Stimulated activated CD8-positive, alpha-beta memory T cell treated with anti-CD3 and anti-CD28 coated beads, Interleukin-15, amount 100 ng/mL, for 1 hour (primary cell): ENCODE results near the gene SLC9A8.
"Not testable (repeated sequence)": the region's sequence is repeated elsewhere in the genome, so short reads cannot be mapped to it uniquely, and the experiment has no call there.

Experiments used
- DNase-seq: peaks from one replicate; pipeline ENCODE4 v3.0.0-alpha.2; 2020; ENCODE audit warnings: low read depth

SLC9A8 gene, protein sequence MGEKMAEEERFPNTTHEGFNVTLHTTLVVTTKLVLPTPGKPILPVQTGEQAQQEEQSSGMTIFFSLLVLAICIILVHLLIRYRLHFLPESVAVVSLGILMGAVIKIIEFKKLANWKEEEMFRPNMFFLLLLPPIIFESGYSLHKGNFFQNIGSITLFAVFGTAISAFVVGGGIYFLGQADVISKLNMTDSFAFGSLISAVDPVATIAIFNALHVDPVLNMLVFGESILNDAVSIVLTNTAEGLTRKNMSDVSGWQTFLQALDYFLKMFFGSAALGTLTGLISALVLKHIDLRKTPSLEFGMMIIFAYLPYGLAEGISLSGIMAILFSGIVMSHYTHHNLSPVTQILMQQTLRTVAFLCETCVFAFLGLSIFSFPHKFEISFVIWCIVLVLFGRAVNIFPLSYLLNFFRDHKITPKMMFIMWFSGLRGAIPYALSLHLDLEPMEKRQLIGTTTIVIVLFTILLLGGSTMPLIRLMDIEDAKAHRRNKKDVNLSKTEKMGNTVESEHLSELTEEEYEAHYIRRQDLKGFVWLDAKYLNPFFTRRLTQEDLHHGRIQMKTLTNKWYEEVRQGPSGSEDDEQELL

DNA sequence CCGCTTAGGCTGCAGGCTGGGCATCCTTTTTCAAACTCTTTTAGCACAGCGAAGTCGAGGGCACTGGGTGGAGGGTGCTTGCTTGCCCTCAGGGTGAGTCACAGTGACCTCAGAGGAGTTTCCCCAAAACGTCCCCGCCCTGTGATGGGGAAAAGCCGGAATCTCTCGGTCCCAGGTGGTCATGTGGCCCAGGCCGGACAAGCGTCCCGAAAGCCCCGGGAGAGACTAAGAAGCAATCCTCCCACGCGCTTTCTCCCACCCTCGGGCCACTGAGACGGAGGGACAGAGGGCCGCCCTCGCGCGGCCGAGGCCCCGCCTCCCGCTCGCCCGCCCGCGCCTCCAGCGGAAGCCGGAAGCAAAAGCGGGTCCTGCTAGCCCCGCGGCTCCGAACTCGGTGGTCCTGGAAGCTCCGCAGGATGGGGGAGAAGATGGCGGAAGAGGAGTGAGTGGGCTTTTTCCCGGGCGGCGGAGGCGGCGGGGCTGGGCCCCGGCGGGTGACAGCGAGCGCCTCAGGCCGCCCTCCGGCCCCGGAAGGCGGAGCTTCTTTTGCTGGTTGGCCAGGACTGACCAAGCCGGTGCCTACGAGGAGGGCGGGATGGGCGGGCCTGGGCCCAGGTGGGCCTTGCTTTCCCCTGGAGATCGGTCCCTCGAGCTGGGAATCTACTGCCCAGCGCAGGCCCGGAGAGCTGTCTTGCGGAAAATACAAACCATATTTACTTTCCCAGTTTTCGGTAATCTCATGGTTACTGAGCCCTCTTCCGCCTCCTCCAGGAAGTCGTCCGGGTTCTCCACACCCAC, at the start of gene SLC9A8:
SLC9A8 (plus strand) TSS at position 322 of the 798 bp plus-strand sequence; CDS start at position 417, 95 bp downstream.
- peak; percentile 63 for DNase-seq

DNA sequence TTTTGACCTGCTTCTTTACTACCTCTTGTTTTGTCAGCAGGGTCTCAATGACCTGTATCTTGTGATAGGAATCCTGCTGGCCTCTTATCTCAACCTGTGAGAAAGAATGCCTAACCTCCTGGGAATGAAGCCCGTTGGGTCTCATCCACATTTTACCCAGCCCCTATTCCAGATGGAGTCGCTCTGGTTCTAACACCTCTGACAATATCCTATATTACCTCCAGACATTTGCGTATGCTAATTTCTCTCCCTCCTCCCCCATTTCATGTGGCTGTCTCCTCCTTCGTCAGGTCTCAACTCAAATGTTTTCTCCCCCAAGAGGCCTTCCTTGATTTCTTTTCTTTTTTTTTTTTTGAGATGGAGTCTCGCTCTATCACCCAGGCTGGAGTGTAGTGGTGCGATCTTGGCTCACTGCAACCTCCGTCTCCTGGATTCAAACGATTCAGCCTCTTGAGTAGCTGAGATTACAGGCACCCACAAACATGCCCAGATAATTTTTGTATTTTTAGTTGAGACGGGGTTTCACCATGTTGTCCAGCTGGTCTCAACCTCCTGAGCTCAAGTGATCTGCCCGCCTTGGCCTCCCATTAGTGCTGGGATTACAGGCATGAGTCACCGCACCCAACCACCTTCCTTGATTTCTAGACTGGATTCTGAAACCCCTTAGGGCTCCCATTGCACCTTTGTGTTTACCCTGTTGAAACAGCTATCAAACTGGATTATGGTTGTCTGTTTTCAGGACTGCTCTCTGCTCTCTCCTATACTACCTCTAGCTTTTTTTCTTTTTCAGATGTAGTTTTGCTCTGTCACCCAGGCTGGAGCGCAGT, 49.5 kb upstream of the SLC9A8 start:
- DNase-seq: no peak

DNA sequence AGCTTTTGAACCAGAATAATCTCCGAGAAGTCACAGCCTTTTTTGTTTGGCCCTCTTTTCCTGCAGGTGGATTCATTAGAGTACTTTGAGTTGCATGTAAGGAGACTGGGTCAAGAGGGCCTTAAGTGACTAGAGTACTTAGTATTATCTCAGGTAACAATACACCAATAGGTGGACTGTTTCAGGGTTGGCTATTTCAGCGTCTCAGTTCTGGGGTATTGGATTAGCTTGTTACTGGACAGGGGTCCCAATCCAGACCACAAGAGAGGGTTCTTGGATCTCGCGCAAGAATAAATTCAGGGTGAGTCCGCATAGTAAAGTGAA, 47.3 kb upstream of the SLC9A8 start:
- DNase-seq: no peak

DNA sequence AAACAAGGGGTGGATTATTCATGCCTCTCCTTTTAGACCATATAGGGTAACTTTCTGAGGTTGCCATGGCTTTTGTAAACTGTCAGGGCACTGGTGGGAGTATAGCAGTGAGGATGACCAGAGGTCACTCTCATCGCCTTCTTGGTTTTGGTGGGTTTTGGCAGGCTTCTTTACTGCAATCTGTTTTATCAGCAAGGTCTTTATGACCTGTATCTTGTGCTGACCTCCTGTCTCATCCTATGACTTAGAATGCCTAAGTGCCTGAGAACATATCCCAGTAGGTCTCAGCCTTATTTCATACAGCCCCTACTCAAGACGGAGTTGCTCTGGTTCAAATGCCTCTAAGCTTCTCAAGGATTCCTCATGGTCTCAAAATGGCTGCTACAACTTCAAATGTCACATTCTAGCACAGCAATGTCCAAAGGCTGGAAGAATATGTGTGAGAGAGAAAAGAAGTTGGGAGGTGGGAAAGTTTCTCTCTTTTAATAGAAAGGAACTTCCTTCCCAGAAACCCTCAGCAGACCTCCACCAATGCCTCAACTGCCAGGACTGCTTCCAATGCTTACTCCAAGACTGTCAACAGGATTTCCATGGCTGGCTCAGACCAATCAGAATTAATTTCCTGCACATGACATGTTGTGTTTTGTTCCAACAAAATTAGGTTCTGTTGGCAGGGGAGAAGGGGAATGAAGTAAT, 46.6 kb upstream of the SLC9A8 start:
- DNase-seq: no peak

DNA sequence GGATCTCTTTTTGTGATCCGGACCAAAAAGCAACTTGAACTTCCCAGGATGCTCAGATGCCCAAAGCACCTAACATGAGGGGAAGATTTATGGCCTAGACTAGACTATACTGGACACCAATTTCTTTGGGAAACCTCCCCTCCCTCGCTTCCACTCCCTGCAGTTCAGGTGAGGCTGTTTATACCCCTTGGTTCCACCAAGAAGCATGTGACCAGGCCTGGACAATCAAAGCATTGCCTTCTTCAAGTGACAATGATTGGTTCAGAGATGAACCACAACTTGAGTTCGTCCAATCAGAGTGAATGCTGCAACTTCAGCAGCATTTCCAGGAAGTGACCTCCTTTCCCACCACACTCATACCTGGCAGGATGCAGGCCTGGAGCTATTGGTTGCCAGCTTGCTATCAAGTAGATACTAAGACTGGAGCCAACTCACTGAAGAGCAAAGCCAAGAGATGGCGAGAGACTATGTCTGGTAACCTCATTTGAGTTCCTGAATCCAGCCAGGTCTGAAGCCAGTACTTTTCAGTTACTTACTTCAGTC, 45.6 kb upstream of the SLC9A8 start:
- no peak for DNase-seq

DNA sequence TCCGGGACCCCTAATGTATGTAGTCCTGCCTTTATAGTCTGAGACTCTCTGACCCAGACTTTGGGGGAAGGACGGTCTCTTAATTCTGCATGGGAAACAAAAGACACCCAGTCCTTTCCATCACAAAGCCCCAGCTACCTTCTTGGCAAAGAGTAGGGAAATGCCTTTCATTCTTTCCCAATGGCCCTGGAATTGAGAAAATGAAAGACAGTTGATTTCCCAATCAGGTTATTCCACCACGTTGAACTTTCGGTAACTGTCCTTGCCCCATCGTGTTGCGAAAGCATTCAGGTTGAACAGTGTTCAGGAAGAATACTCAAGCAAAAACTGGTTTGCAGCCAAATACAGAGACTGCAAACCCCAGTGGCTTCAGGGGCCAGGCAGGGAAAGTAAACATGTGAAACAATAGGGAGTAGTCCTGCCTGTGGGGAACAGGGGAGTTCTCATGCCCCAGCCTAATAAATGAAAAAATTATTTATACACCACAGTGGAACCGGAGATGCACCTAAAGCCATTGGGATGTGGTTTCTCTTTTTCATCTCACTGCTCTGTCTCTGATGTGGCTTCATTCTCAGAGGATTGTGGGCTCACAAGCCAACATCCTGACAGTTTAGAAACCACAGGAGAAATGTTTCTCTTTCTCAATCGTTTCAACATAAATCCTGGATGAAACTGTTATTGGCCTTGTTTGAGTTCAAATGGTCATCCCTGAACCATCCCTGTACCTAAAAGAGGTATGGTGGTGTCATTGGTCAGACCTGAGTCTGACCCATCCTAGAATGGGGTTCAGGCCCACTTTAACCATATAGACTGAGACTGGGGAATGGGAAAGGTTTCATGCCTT, 44.2 kb upstream of the SLC9A8 start:
- no peak for DNase-seq

DNA sequence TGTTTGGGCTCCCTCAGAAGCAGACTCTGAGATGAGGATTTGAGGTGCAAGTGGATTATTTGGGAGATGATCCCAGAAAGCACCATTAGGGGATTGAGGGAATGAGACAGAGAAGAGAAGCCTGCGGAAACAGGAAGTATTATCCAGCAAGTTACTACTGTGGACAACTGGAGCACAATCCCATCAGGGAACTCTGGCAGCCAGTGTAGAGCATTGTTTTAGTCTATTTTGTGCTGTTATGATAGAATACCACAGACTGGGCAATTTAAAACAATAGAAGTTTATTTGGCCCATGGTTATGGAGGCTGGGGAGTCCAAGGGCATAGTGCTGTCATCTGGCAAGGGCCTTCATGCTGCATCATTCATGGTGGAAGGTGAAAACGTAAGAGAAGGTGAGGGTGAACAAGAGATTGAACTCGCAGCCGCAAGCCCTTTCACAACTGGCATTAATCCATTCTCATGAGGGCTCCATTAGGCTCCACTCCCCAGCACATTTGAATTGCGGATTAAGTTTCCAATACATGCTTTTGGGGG, 43.5 kb upstream of the SLC9A8 start:
- no peak for DNase-seq

DNA sequence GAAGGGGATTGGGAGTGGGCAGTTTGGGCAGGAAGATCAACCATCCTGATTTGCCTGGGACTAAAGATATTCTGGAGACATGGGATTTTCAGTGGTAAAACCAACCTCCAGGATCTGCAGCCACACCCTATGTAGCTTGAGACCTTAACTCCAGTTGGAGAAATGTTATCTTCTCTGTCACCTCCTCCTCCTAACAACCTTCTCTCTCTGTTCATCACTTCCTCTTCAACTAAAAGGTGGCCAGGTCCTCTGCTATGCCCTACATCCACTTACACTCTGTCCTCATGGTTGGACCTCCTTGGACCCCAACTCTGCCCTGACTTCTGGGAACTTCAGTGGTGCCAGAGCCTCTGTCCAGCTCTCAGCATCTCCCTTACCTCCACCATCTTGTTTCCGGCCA, 42.0 kb upstream of the SLC9A8 start:
- no peak for DNase-seq

DNA sequence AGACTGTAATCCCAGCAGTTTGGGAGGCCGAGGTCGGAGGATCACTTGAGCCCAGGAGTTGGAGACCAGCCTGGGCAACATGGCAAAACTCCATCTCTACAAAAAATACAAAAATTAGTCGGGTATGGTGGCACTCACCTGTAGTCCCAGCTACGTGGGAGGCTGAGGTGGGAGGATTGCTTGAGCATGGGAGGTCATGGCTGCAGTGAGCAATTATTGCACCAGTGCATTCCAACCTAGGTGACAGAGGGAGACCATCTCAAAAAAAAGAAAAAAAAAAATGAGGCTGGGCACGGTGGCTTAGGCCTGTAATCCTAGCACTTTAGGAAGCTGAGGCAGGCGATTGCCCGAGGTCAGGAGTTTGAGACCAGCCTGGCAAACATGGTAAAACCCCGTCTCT, 38.4 kb upstream of the SLC9A8 start:
- not testable (repeated sequence) for DNase-seq

DNA sequence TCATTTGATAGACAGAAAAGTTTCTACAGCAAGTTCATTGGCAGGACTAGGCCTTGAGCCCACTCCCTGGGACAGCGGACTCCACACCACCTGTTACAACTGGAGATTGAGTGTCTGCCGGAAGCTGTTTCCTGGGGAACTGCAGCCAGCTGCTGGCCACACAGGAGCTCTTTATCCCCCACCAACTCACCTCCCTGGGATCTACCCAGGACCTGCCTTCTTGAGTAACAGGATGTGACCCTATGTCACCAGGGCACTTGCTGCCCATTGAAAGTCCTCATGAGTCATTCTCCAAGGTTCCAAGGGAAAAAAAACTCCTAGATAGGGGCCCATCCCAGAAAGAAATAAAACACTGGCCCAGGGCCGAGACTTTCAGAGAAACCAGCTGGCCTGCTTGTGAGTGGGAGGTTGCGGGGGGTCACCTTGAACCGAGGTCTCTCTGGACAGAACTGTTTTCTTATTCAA, 37.4 kb upstream of the SLC9A8 start:
- DNase-seq: no peak

DNA sequence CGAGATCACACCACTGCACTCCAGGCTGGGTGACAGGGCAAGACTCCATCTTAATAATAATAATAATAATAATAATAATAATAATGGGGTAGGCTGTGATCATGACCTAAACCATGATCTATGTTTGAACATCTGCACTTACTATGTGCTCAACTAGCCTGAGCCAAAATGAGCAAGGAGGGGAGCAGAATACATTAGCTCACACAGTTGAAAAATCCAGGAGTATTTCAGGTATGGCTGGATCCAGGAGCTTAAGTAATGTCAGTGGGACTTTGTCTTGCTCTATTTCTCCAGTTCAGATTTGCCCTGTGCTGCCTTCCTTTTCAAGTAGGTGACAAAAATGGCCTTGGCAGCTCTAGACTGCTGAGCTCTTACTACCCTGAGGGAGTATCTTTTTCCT, 32.7 kb upstream of the SLC9A8 start:
- no peak for DNase-seq

DNA sequence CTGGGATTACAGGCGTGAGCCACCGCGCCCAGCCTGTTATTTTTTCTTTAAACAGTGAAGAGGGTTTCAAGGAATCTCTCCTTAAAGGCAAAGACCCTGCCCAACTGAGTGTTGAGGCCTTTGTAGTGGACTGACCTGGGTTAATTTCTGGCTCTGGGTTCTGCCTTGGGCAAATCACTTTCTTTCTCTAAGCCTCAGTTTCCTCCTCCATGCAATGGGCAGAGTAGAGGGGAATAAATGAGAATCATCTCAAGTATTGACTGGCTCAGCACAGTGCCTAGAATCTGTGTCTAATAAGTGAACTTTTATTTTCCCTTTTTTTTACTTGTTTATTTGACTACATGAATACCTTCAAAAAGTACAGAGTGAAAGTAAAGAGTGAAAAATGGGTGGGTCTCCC, 31.0 kb upstream of the SLC9A8 start:
- no peak for DNase-seq

DNA sequence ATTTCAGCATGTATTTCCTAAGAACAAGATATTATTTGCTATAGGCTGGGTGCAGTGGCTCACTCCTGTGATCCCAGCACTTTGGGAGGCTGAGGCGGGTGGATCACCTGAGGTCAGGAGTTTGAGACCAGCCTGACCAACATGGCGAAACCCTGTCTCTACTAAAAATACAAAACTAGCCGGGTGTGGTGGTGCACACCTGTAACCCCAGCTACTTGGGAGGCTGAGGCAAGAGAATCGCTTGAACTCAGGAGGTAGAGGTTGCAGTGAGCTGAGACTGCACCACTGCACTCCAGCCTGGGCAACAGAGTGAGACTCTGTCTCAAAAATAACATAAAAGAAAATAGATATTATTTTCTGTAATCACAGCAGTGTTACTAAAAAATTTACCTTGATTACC, 30.2 kb upstream of the SLC9A8 start:
- DNase-seq: not testable (repeated sequence)

DNA sequence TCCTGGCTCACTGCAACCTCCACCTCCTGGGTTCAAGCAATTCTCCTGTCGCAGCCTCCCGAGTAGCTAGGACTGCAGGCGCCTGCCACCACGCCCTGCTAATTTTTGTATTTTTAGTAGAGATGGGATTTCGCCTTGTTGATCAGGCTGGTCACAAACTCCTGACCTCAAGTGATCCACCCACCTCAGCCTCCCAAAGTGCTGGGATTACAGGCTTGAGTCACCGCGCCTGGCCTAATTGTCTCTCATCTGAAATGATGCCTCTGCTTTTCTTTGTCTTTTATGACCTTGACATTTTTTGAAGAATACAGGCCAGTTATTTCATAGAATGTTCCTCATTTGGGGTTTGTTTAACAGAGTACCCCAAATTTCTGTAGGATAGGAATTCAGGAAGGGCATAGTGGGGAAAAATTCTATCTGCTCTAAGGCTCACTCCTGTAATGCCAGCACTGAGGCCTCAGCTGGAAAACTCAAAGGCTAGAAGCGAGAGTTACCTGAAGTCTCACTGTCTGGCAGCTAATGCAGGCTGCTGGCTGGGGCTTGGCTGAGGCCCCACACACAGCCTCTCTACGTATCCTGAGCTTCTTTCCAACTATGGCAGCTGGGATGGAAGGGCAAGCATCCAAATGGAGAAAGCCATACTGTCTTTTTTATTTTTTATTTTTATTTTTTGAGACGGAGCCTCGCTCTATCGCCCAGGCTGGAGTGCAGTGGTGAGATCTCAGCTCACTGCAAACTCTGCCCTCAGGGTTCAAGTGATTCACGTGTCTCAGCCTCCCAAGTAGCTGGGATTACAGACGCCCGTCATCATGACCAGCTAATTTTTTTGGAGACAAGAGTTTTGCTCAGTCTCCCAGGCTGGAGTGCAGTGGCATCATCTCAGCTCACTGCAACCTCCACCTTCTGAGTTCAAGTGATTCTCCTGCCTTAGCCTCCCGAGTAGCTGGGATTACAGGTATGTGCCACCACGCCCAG, 29.3 kb upstream of the SLC9A8 start:
- not testable (repeated sequence) for DNase-seq

DNA sequence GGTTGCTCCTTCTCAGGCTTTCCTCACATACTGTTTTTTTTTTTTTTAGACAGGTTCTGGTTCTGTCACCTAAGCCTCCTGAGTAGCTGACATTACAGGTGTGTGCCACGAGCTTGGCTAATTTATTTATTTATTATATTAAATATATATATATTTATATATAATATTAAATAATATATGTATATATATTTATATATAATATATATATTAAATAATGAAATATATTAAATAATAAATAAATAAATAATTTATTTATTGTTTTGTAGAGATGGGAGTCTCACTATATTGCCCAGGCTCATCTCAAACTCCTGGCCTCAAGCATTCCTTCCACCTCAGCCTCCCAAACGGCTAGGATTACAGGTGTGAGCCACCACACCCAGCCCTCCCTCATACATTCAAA, 28.3 kb upstream of the SLC9A8 start:
- DNase-seq: no peak

DNA sequence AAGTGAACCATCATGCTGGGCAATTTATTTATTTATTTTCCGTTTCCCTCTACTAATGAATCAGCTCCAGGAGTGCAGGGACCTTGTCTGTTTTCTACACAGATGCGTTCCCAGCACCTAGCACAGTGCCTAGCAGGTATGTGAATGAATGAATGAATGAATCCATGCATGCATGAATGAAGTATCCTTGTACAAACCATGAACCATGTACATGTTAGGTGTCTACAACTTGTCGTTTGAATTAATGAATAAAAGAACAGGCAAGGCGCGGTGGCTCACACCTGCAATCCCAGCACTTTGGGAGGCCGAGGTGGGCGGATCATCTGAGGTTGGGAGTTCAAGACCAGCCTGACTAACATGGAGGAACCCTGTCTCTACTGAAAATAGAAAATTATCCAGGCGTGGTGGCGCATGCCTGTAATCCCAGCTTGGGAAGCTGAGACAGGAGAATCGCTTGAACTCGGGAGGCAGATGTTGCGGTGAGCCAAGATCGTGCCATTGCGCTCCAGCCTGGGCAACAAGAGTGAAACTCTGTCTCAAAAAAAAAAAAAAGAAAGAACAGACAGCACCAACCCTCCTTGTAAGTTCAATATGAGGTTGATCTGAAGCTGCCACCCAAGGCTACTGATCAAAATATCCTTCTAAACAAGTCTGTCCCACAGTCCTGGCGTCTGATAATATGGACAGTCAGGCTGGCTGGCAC, 27.3 kb upstream of the SLC9A8 start:
- no peak for DNase-seq

DNA sequence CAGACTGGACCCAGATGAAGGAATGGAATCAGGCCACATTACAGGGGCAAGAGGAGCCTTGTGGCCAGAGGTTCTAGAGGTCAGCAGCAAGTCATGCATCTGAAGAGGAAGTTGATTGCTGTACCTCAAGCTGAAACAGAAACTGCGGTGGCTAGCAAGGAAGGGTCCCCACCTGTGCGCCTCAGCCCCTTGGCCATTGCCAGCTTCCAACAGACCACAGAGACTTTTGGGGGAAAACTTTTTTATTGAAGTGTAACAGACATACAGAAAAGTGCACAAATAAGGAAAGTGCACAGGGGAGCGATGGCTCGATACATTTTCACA, 26.8 kb upstream of the SLC9A8 start:
- no peak for DNase-seq

DNA sequence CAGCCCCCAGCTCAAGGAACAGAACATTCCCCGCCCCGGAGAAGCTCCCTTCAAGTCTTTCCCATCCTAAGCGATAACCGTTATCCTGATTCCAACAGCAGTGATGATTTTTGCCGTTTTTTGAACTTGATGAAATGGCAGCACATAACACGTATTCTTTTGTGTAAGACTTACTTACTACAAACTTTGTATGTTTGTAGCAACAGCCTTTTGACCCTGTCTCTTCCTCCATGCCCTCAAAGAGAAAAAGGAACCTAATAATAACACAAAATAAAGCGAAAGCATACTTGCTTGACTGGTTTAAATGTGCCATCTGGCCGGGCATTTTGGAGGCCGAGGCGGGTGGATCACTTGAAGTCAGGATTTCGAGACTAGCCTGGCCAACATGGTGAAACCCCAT, 26.4 kb upstream of the SLC9A8 start:
- no peak for DNase-seq
